H1 (cell line): ENCODE results near the gene RAN. TPM values are rescaled to one million over a fixed set of nuclear protein-coding genes. Genes with fewer than 3 reads are reported as not detected.

Source experiments
- CTCF ChIA-PET: fragments of 300-600 bp; sonication (Branson Sonifier 250); formaldehyde crosslinking; loops from one replicate; lab custom pipeline; 2021; ENCODE audit not compliant: partially characterized antibody; lab: Charles Lee
- POLR2A ChIA-PET: fragments of 300-600 bp; sonication (Branson Sonifier 250); formaldehyde crosslinking; loops from one replicate; lab custom pipeline; 2021; ENCODE audit warnings: inconsistent platforms; ENCODE audit not compliant: partially characterized antibody; lab: Charles Lee
- DNase-seq, 2 experiments: peaks; one replicate each; pipeline versions ENCODE4 v3.0.0 to v3.0.0-alpha.2; 2010 to 2022; ENCODE audit warnings: low spot score in 2 of 2, low read depth in 1 of 2, mixed read lengths in 1 of 2
- FAIRE-seq: peaks from 2 replicates; lab custom pipeline; 2011; peaks lifted over from hg19 to GRCh38; lab: Jason Lieb, UNC
- H2AFZ ChIP-seq: 2 replicates; pipeline ENCODE4 v1.8.1; 2012; ENCODE audit warnings: low read length, inconsistent platforms
- H2AK5ac ChIP-seq: 2 replicates; pipeline ENCODE4 v1.6.1; 2013; ENCODE audit warnings: low read depth, low read length
- H2BK120ac ChIP-seq: replicated peaks from 2 replicates; pipeline ENCODE3; 2013; ENCODE audit warnings: low read depth, low read length, inconsistent platforms
- H2BK12ac ChIP-seq: 2 replicates; pipeline ENCODE4 v1.6.1; 2013; ENCODE audit warnings: low read depth, low read length
- H2BK15ac ChIP-seq: 2 replicates; pipeline ENCODE4 v1.6.1; 2013; ENCODE audit warnings: low read length
- H2BK20ac ChIP-seq: 2 replicates; pipeline ENCODE4 v1.6.1; 2013; ENCODE audit warnings: low read length
- H2BK5ac ChIP-seq: 2 replicates; pipeline ENCODE4 v1.6.1; 2013; ENCODE audit warnings: low read depth, low read length
- H3K14ac ChIP-seq: 2 replicates; pipeline ENCODE4 v1.6.1; 2013; ENCODE audit warnings: inconsistent platforms; ENCODE audit not compliant: insufficient read length
- H3K18ac ChIP-seq: 2 replicates; pipeline ENCODE4 v1.6.1; 2013; ENCODE audit warnings: low read length; ENCODE audit errors: extremely low read depth
- H3K23ac ChIP-seq: 2 replicates; pipeline ENCODE4 v1.6.1; 2013; ENCODE audit warnings: inconsistent platforms; ENCODE audit not compliant: insufficient read length
- H3K23me2 ChIP-seq: 2 replicates; pipeline ENCODE4 v1.6.1; 2013; ENCODE audit warnings: low read depth, low read length
- H3K27ac ChIP-seq: 2 replicates; pipeline ENCODE4 v1.6.1; 2011; ENCODE audit warnings: low read depth, low read length, inconsistent platforms
- H3K27me3 ChIP-seq, 4 experiments: replicated peaks in 1 of 4; 1 replicate in 1 of 4; 2 replicates in 3 of 4; pipeline versions ENCODE4 v1.6.1 to v1.8.1; 2011 to 2013; ENCODE audit warnings: low read length in 3 of 4, mild to moderate bottlenecking in 3 of 4, inconsistent platforms in 2 of 4, mixed read lengths in 2 of 4, moderate library complexity in 1 of 4; ENCODE audit not compliant: control insufficient read depth in 3 of 4, insufficient read depth in 3 of 4; ENCODE audit errors: extremely low read depth in 1 of 4
- H3K36me3 ChIP-seq, 4 experiments: 2 replicates each; pipeline versions ENCODE4 v1.6.1 to v1.8.1; 2011 to 2013; ENCODE audit warnings: mild to moderate bottlenecking in 4 of 4, low read length in 3 of 4, moderate library complexity in 2 of 4, control low read depth in 1 of 4, inconsistent platforms in 1 of 4; ENCODE audit not compliant: insufficient read depth in 4 of 4, control insufficient read depth in 2 of 4
- H3K4ac ChIP-seq: replicated peaks from 2 replicates; pipeline ENCODE3; 2013; ENCODE audit warnings: low read length, low read depth, mixed read lengths, inconsistent platforms; ENCODE audit not compliant: insufficient read length
- H3K4me1 ChIP-seq, 4 experiments: replicated peaks in 1 of 4; 1 replicate in 1 of 4; 2 replicates in 3 of 4; pipeline versions ENCODE4 v1.6.1 to v1.8.1; 2011 to 2013; ENCODE audit warnings: low read length in 3 of 4, inconsistent platforms in 2 of 4, mixed read lengths in 1 of 4; ENCODE audit not compliant: insufficient read depth in 4 of 4, control insufficient read depth in 3 of 4
- H3K4me2 ChIP-seq, 2 experiments: 2 replicates each; pipeline versions ENCODE4 v1.6.1 to v1.8.1; 2011 to 2013; ENCODE audit warnings: low read depth in 2 of 2, low read length in 2 of 2, control low read depth in 1 of 2, inconsistent platforms in 1 of 2, mild to moderate bottlenecking in 1 of 2; ENCODE audit not compliant: insufficient read depth in 1 of 2
- H3K4me3 ChIP-seq, 4 experiments: fragments of 200-600, 300-600 bp in 1 of 4; sonication (generic), shearing (Covaris generic), sonication (Bioruptor Twin) in 1 of 4; 2 replicates each; pipeline versions ENCODE4 v1.5.1 to v1.8.1; 2011 to 2016; ENCODE audit warnings: low read length in 4 of 4, low read depth in 3 of 4, control low read depth in 2 of 4, inconsistent platforms in 2 of 4, mild to moderate bottlenecking in 2 of 4, mixed read lengths in 1 of 4, moderate library complexity in 1 of 4; ENCODE audit not compliant: insufficient read depth in 2 of 4; ENCODE audit errors: extremely low read depth in 1 of 4
- H3K56ac ChIP-seq: replicated peaks from 2 replicates; pipeline ENCODE3; 2013; ENCODE audit warnings: low read depth, mild to moderate bottlenecking, mixed read lengths, low read length, inconsistent platforms; ENCODE audit not compliant: insufficient read length
- H3K79me1 ChIP-seq: 2 replicates; pipeline ENCODE4 v1.6.1; 2013; ENCODE audit warnings: low read depth, low read length, control low read depth
- H3K79me2 ChIP-seq, 2 experiments: 2 replicates each; pipeline versions ENCODE4 v1.6.1 to v1.8.1; 2012 to 2013; ENCODE audit warnings: low read length in 2 of 2, mild to moderate bottlenecking in 2 of 2, inconsistent platforms in 1 of 2; ENCODE audit not compliant: insufficient read depth in 2 of 2, control insufficient read depth in 1 of 2
- H3K9ac ChIP-seq, 4 experiments: replicated peaks in 1 of 4; 1 replicate in 1 of 4; 2 replicates in 3 of 4; pipeline versions ENCODE4 v1.6.1 to v1.8.1; 2011 to 2013; ENCODE audit warnings: low read depth in 3 of 4, low read length in 3 of 4, control low read depth in 2 of 4, mild to moderate bottlenecking in 2 of 4, moderate library complexity in 2 of 4, inconsistent platforms in 1 of 4; ENCODE audit errors: extremely low read depth in 1 of 4
- H3K9me3 ChIP-seq, 2 experiments: 2 replicates each; pipeline versions ENCODE4 v1.6.1 to v1.8.1; 2012 to 2013; ENCODE audit warnings: mild to moderate bottlenecking in 2 of 2, moderate library complexity in 2 of 2, control low read depth in 1 of 2, inconsistent platforms in 1 of 2, low read depth in 1 of 2, low read length in 1 of 2, mixed read lengths in 1 of 2; ENCODE audit not compliant: insufficient read depth in 2 of 2
- H4K20me1 ChIP-seq, 2 experiments: replicated peaks in 1 of 2; 2 replicates each; pipeline versions ENCODE3 to v1.8.1; 2011 to 2013; ENCODE audit warnings: inconsistent platforms in 2 of 2, low read length in 2 of 2, mild to moderate bottlenecking in 1 of 2; ENCODE audit not compliant: insufficient read depth in 2 of 2, control insufficient read depth in 1 of 2
- H4K5ac ChIP-seq: 2 replicates; pipeline ENCODE4 v1.6.1; 2013; ENCODE audit warnings: low read length, low read depth, mixed read lengths, inconsistent platforms; ENCODE audit not compliant: insufficient read length
- H4K8ac ChIP-seq: 2 replicates; pipeline ENCODE4 v1.8.0; 2013; ENCODE audit warnings: mild to moderate bottlenecking, moderate library complexity, low read length, inconsistent platforms; ENCODE audit not compliant: insufficient read depth; ENCODE audit errors: extremely low read depth
- H4K91ac ChIP-seq: replicated peaks from 2 replicates; pipeline ENCODE3; 2013; ENCODE audit warnings: low read length, mixed read lengths, inconsistent platforms; ENCODE audit not compliant: insufficient read length
- BRCA1 ChIP-seq: IDR thresholded peaks from 2 replicates; pipeline ENCODE4 v1.6.1; 2012; ENCODE audit warnings: low read depth, low read length, improper control_type of control experiment
- CHD1 ChIP-seq: IDR thresholded peaks from 2 replicates; pipeline ENCODE4 v1.6.1; 2012; ENCODE audit warnings: low read depth, low read length, improper control_type of control experiment
- EZH2 ChIP-seq: fragments of 200-600 bp; sonication (generic); IDR thresholded peaks from 2 replicates; pipeline ENCODE4 v1.7.1; 2012; ENCODE audit warnings: low read depth, mild to moderate bottlenecking, moderate library complexity, low read length, inconsistent platforms; ENCODE audit not compliant: severe bottlenecking
- NANOG ChIP-seq: IDR thresholded peaks from 2 replicates; pipeline ENCODE4 v1.6.1; 2011; ENCODE audit warnings: low read length, low read depth, mild to moderate bottlenecking, inconsistent platforms; ENCODE audit not compliant: insufficient read depth, poor library complexity, severe bottlenecking
- TAF1 ChIP-seq: IDR thresholded peaks from 2 replicates; pipeline ENCODE4 v1.6.1; 2011; ENCODE audit warnings: mild to moderate bottlenecking, low read depth, low read length
- WGBS, 2 experiments: shearing (Covaris generic) in 1 of 2; methylation state at CpG; one replicate each; pipeline versions ENCODE4 v1.1.6 to v1.1.7; 2013 to 2015; ENCODE audit warnings: low lambda C conversion rate in 2 of 2, mixed read lengths in 2 of 2, inconsistent platforms in 1 of 2, low coverage in 1 of 2, missing lambda C conversion rate in 1 of 2; ENCODE audit not compliant: insufficient replicate concordance in 2 of 2, insufficient coverage in 1 of 2, insufficient read length in 1 of 2; ENCODE audit errors: extremely low coverage in 1 of 2, missing lambda C conversion rate in 1 of 2; 5-methylcytosine and 5-hydroxymethylcytosine counted together
- polyA plus RNA-seq, 7 experiments: library from polyadenylated mRNA; depleted of rRNA in 3 of 7; stranded (reverse) in 5 of 7; unstranded in 2 of 7; fragments of >200 nt in 5 of 7; fragments of 200-250 nt in 2 of 7; gene quantifications; 1 replicate in 5 of 7; 2 replicates in 1 of 7; 4 replicates in 1 of 7; pipeline versions ENCODE4 v1.2.1 to v1.2.3, GENCODE V29; 2011 to 2013; ENCODE audit warnings: missing spikeins in 2 of 7, mixed read lengths in 2 of 7
- total RNA-seq: library from RNA; stranded (reverse); fragmentation: NEBNext Ultra II Directional; extraction: Animal tissue kit (Norgen Biotek cat#: 25700); gene quantifications from 2 replicates; pipeline ENCODE4 v1.2.1, GENCODE V29; 2021
- TF ChIP-seq, protein P1 (sequence below): IDR thresholded peaks from 2 replicates; pipeline ENCODE4 v1.6.1; 2011; ENCODE audit warnings: low read length, improper control_type of control experiment
- TF ChIP-seq, protein P2 (sequence below): IDR thresholded peaks from 2 replicates; pipeline ENCODE4 v1.6.1; 2012; ENCODE audit warnings: low read length, inconsistent platforms

RAN gene
- total and polyA plus RNA-seq, 2 of the 8 experiments (the other 6 are each of a cell fraction or from before 2014, with no cell fraction given): 2,064 to 2,203 TPM

- H2BK12ac ChIP-seq: peak overlapping the region; percentile 85
- H3K79me2 ChIP-seq: peaks cover 6 to 30% of the 10 kb centered on the region in 2 experiments
- H2BK5ac ChIP-seq: peak overlapping the region; percentile 72; the same call in 1 of the 2 replicates
- peak overlapping the region; percentile 91; the same call in 1 of the 2 replicates for H4K8ac ChIP-seq
- no peak overlapping the region for H2BK120ac ChIP-seq
- H2BK15ac ChIP-seq: 0 out of 2 replicates have a peak overlapping the region, but pooled peaks have one; percentile 5
- H2BK20ac ChIP-seq: no peak overlapping the region
- no peak overlapping the region for H3K18ac ChIP-seq
- no peak overlapping the region for H2AFZ ChIP-seq
- H3K4me3 ChIP-seq: peak overlapping the region in 3 of 4 experiments; percentile 39 to 63 (median 42); a peak in 4 of 8 replicates
- WGBS, 2 experiments: 54% methylated on average over 31 of the region's 31 CpGs; no CpG with 5 or more reads in 1 of the 2 experiments
- ChIA-PET POLR2A (interaction anchor here (0.6 to 3.4 kb wide), 21 partner anchors 9 to 1042 kb away, joined by 3 to 33 read pairs (median 6); partner anchors contain the start of gene STX2), CTCF (interaction anchor here (0.7 to 2.9 kb wide), 16 partner anchors 9 to 97 kb away, joined by 3 to 30 read pairs (median 4); no protein-coding TSS in a partner anchor)
- FAIRE-seq (peak; percentile 19), DNase-seq (peak; percentile 72 to 73)
- H3K27me3 ChIP-seq: no peaks in the 10 kb centered on the region
- H3K4ac ChIP-seq: no peak overlapping the region
- peak overlapping the region; percentile 58 to 84 for H3K4me2 ChIP-seq
- peaks cover 2 to 6% of the 10 kb centered on the region in 2 experiments for H4K20me1 ChIP-seq
- no peak overlapping the region for H2AK5ac ChIP-seq
- peaks cover 4% of the 10 kb centered on the region; the same call in 1 of the 2 replicates for H3K23me2 ChIP-seq
- H3K23ac ChIP-seq: no peak overlapping the region
- no peak overlapping the region; a peak in 2 of 7 replicates for H3K9ac ChIP-seq
- H3K56ac ChIP-seq: no peak overlapping the region
- H3K4me1 ChIP-seq: peaks cover 0 to 3% (median 3%) of the 10 kb centered on the region in 4 experiments; a peak in 4 of 7 replicates
- peaks cover 21 to 32% (median 30%) of the 10 kb centered on the region in 4 experiments for H3K36me3 ChIP-seq
- no peaks in the 10 kb centered on the region for H3K79me1 ChIP-seq
- peak overlapping the region; percentile 52; the same call in 1 of the 2 replicates for H3K27ac ChIP-seq
- H4K5ac ChIP-seq: peak overlapping the region; percentile 51
- no peaks in the 10 kb centered on the region for H3K9me3 ChIP-seq
- H4K91ac ChIP-seq: peak overlapping the region; percentile 44
- H3K14ac ChIP-seq: no peak overlapping the region
- TF ChIP-seq NANOG: peak; percentile 23
- TF ChIP-seq, protein P1, sequence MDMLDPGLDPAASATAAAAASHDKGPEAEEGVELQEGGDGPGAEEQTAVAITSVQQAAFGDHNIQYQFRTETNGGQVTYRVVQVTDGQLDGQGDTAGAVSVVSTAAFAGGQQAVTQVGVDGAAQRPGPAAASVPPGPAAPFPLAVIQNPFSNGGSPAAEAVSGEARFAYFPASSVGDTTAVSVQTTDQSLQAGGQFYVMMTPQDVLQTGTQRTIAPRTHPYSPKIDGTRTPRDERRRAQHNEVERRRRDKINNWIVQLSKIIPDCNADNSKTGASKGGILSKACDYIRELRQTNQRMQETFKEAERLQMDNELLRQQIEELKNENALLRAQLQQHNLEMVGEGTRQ: no peak
- no peak for TF ChIP-seq EZH2
- TF ChIP-seq TAF1: 0 out of 2 replicates have a peak, but pooled peaks have one; percentile 50
- no peak for TF ChIP-seq BRCA1
- TF ChIP-seq, protein P2, sequence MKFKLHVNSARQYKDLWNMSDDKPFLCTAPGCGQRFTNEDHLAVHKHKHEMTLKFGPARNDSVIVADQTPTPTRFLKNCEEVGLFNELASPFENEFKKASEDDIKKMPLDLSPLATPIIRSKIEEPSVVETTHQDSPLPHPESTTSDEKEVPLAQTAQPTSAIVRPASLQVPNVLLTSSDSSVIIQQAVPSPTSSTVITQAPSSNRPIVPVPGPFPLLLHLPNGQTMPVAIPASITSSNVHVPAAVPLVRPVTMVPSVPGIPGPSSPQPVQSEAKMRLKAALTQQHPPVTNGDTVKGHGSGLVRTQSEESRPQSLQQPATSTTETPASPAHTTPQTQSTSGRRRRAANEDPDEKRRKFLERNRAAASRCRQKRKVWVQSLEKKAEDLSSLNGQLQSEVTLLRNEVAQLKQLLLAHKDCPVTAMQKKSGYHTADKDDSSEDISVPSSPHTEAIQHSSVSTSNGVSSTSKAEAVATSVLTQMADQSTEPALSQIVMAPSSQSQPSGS: peak; percentile 64; the same call in 1 of the 2 replicates
- TF ChIP-seq CHD1: no peak
These were observed 1.2 kb upstream of the RAN start for GRCh38 chr12:130870442-130871285.
